GM18870 (cell line): Measurements from ENCODE around the gene C10orf95.
"Not testable (repeated sequence)": the region's sequence is repeated elsewhere in the genome, so short reads cannot be mapped to it uniquely, and the experiment has no call there.

ENCODE experiments used
- ATAC-seq: cut with Tn5 transposase; IDR thresholded peaks from one replicate; pipeline ENCODE4 v1.9.1; 2021; ENCODE audit warnings: moderate library complexity; ENCODE audit not compliant: unreplicated experiment

C10orf95 gene

GRCh38 chr10:102451105-102451969 lies at the start of gene C10orf95:
C10orf95 (minus strand) TSS chr10:102451543; CDS start chr10:102451093, 450 bp downstream.
- no peak for ATAC-seq

- not testable (repeated sequence) for ATAC-seq
These were observed 49.3 kb upstream of the C10orf95 start for GRCh38 chr10:102500686-102501085.

- no peak for ATAC-seq
These were observed 48.0 kb upstream of the C10orf95 start for GRCh38 chr10:102499356-102499755.

GRCh38 chr10:102497545-102497944 lies 46.2 kb upstream of the C10orf95 start:
- ATAC-seq: no peak

- ATAC-seq: no peak
These were observed 42.4 kb upstream of the C10orf95 start for GRCh38 chr10:102493771-102494170.

- ATAC-seq: no peak
These were observed 41.6 kb upstream of the C10orf95 start for GRCh38 chr10:102492983-102493382.

GRCh38 chr10:102492344-102492939 lies 41.1 kb upstream of the C10orf95 start:
- ATAC-seq: no peak

- no peak for ATAC-seq
These were observed 39.8 kb upstream of the C10orf95 start for GRCh38 chr10:102491136-102491535.

- no peak for ATAC-seq
These were observed 33.9 kb upstream of the C10orf95 start for GRCh38 chr10:102485093-102485784.

GRCh38 chr10:102484021-102484420 lies 32.7 kb upstream of the C10orf95 start:
- no peak for ATAC-seq

GRCh38 chr10:102480396-102480795 lies 29.1 kb upstream of the C10orf95 start:
- ATAC-seq: no peak

- ATAC-seq: no peak
These were observed 28.3 kb upstream of the C10orf95 start for GRCh38 chr10:102479651-102480050.

- no peak for ATAC-seq
These were observed 25.3 kb upstream of the C10orf95 start for GRCh38 chr10:102476466-102477141.

GRCh38 chr10:102475451-102476040 lies 24.2 kb upstream of the C10orf95 start:
- no peak for ATAC-seq

GRCh38 chr10:102473445-102474331 lies 22.3 kb upstream of the C10orf95 start:
- ATAC-seq: no peak

- ATAC-seq: no peak
These were observed 19.5 kb upstream of the C10orf95 start for GRCh38 chr10:102470579-102471546.

GRCh38 chr10:102468683-102469082 lies 17.3 kb upstream of the C10orf95 start:
- ATAC-seq: no peak

- no peak for ATAC-seq
These were observed 16.7 kb upstream of the C10orf95 start for GRCh38 chr10:102467971-102468438.
